ENCODE results near the gene KCNK10.

DNA sequence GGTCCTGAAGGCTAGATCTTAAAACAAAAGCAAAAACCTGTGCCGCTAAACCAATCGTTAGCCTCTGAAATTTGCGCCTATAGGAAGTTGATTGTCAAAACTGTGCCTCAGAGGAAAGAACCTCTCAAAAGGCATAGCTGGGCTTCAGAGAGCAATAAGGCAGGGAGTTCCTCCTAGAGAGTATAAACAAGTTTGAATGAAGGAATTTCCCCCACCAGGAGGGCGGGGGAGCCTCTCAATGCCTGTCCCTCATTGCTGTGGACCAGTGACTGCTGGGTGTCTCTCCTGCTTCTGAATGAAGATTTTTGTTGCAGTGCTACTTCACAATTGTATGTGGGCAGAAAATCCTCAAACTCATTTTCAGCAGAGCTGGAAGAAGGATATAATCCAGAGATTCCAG, 88.6 kb downstream of the KCNK10 start:
- no peak for TF ChIP-seq SIN3A (conservative IDR thresholded peaks at IDR 0.05 in 1 of 2, IDR thresholded peaks at IDR 0.05 in 1 of 2; ENCODE audit: low read depth in 1 of 2, low read length in 2 of 2)
- TF ChIP-seq EP300 (IDR thresholded peaks at IDR 0.05; ENCODE audit: borderline replicate concordance in 1 of 2, low read depth in 2 of 2, low read length in 2 of 2): no peak
- TF ChIP-seq, protein P1, sequence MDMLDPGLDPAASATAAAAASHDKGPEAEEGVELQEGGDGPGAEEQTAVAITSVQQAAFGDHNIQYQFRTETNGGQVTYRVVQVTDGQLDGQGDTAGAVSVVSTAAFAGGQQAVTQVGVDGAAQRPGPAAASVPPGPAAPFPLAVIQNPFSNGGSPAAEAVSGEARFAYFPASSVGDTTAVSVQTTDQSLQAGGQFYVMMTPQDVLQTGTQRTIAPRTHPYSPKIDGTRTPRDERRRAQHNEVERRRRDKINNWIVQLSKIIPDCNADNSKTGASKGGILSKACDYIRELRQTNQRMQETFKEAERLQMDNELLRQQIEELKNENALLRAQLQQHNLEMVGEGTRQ (IDR thresholded peaks at IDR 0.05; ENCODE audit: low read length): no peak
- TF ChIP-seq, protein P2, sequence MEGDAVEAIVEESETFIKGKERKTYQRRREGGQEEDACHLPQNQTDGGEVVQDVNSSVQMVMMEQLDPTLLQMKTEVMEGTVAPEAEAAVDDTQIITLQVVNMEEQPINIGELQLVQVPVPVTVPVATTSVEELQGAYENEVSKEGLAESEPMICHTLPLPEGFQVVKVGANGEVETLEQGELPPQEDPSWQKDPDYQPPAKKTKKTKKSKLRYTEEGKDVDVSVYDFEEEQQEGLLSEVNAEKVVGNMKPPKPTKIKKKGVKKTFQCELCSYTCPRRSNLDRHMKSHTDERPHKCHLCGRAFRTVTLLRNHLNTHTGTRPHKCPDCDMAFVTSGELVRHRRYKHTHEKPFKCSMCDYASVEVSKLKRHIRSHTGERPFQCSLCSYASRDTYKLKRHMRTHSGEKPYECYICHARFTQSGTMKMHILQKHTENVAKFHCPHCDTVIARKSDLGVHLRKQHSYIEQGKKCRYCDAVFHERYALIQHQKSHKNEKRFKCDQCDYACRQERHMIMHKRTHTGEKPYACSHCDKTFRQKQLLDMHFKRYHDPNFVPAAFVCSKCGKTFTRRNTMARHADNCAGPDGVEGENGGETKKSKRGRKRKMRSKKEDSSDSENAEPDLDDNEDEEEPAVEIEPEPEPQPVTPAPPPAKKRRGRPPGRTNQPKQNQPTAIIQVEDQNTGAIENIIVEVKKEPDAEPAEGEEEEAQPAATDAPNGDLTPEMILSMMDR (IDR thresholded peaks at IDR 0.05; ENCODE audit: control extremely low read depth in 1 of 3, insufficient read depth in 1 of 3, low read depth in 1 of 3, low read length in 3 of 3): no peak
- no peak for TF ChIP-seq TBP (IDR thresholded peaks at IDR 0.05; ENCODE audit: low read depth, low read length)
- no peak for TF ChIP-seq EGR1 (IDR thresholded peaks at IDR 0.05; ENCODE audit: borderline replicate concordance, low read depth, low read length)
- no peak for TF ChIP-seq BCL11A (IDR thresholded peaks at IDR 0.05; ENCODE audit: low read depth in 2 of 2, low read length in 2 of 2)

All from H1 (cell line).